WTC11 (cell line): ENCODE results near the gene CHMP1B. TPM values are rescaled to one million over a fixed set of nuclear protein-coding genes. Genes with fewer than 3 reads are reported as not detected.
A peak's percentile ranks its signal among the peaks of the same experiment; 100 is the strongest.

Source experiments
- ATAC-seq: fragments of 200-7000 bp; cut with Tn5 transposase; 2 replicates; pipeline ENCODE4 v1.10.0; 2021; ENCODE audit warnings: mild to moderate bottlenecking, moderate library complexity
- CTCF ChIA-PET: fragments of 300-600 bp; sonication (Branson Sonifier 250); formaldehyde crosslinking; loops from one replicate; lab custom pipeline; 2021; ENCODE audit warnings: antibody characterized with exemption; lab: Charles Lee
- POLR2A ChIA-PET: fragments of 350-600 bp; sonication (Branson Sonifier 250); formaldehyde crosslinking; loops from one replicate; lab custom pipeline; 2021; ENCODE audit warnings: antibody characterized with exemption; lab: Charles Lee
- DNase-seq: peaks from one replicate; pipeline ENCODE4 v3.0.0; 2021; ENCODE audit warnings: low spot score
- H3K27ac Mint-ChIP-seq: 2 replicates; pipeline ENCODE4 v1.8.0; 2021; ENCODE audit warnings: mixed read lengths
- H3K27me3 Mint-ChIP-seq: 2 replicates; pipeline ENCODE4 v1.8.0; 2021; ENCODE audit warnings: low read depth, mild to moderate bottlenecking, moderate library complexity, mixed read lengths
- H3K36me3 Mint-ChIP-seq: 2 replicates; pipeline ENCODE4 v1.8.0; 2021; ENCODE audit warnings: mixed read lengths
- H3K4me1 Mint-ChIP-seq: 2 replicates; pipeline ENCODE4 v1.8.0; 2022; ENCODE audit warnings: mixed read lengths
- H3K4me3 Mint-ChIP-seq: 2 replicates; pipeline ENCODE4 v1.8.0; 2021; ENCODE audit warnings: mild to moderate bottlenecking, moderate library complexity, mixed read lengths
- H3K9me3 Mint-ChIP-seq: 2 replicates; pipeline ENCODE4 v1.8.0; 2021; ENCODE audit warnings: mixed read lengths
- CDX4 ChIP-seq: fragments of 250-450 bp; sonication (Bioruptor Pico); IDR thresholded peaks from 2 replicates; pipeline ENCODE4 v1.9.0; 2021; ENCODE audit warnings: moderate library complexity, mild to moderate bottlenecking, inconsistent platforms, borderline replicate concordance
- CREB1 ChIP-seq: sonication (generic); formaldehyde crosslinking; IDR thresholded peaks from 2 replicates; pipeline ENCODE4 v1.8.0; 2023; ENCODE audit warnings: mild to moderate bottlenecking, missing genetic modification reagents
- E2F4 ChIP-seq: sonication (generic); formaldehyde crosslinking; IDR thresholded peaks from 2 replicates; pipeline ENCODE4 v1.8.1; 2022; ENCODE audit warnings: low read depth, mild to moderate bottlenecking, moderate library complexity, missing genetic modification reagents, borderline replicate concordance
- EMX1 ChIP-seq: fragments of 250-450 bp; sonication (Bioruptor Pico); IDR thresholded peaks from 2 replicates; pipeline ENCODE4 v1.8.0; 2021; ENCODE audit warnings: mild to moderate bottlenecking
- FOXJ3 ChIP-seq: sonication (generic); formaldehyde crosslinking; IDR thresholded peaks from 2 replicates; pipeline ENCODE4 v1.9.0; 2021; ENCODE audit warnings: missing genetic modification reagents, mild to moderate bottlenecking, borderline replicate concordance
- IRF2 ChIP-seq: sonication (generic); formaldehyde crosslinking; IDR thresholded peaks from 2 replicates; pipeline ENCODE4 v1.8.0; 2022; ENCODE audit warnings: low read depth, missing genetic modification reagents, borderline replicate concordance
- JAZF1 ChIP-seq: fragments of 250-450 bp; sonication (Bioruptor Pico); IDR thresholded peaks from 2 replicates; pipeline ENCODE4 v1.9.0; 2021; ENCODE audit warnings: moderate library complexity, mild to moderate bottlenecking, inconsistent platforms
- NFE2L1 ChIP-seq: sonication (generic); formaldehyde crosslinking; IDR thresholded peaks from 2 replicates; pipeline ENCODE4 v1.8.1; 2023; ENCODE audit warnings: missing genetic modification reagents
- NR2C2 ChIP-seq: sonication (generic); formaldehyde crosslinking; IDR thresholded peaks from 2 replicates; pipeline ENCODE4 v1.8.0; 2022; ENCODE audit warnings: mild to moderate bottlenecking, missing genetic modification reagents
- NR3C1 ChIP-seq: sonication (generic); formaldehyde crosslinking; conservative IDR thresholded peaks from 2 replicates; pipeline ENCODE4 v1.8.1; 2023; ENCODE audit warnings: low read depth, mild to moderate bottlenecking, missing genetic modification reagents
- SOX15 ChIP-seq: fragments of 250-450 bp; sonication (Bioruptor Pico); IDR thresholded peaks from 2 replicates; pipeline ENCODE4 v1.9.0; 2021; ENCODE audit warnings: mild to moderate bottlenecking
- STAT6 ChIP-seq: sonication (generic); formaldehyde crosslinking; conservative IDR thresholded peaks from 2 replicates; pipeline ENCODE4 v1.8.1; 2023; ENCODE audit warnings: mild to moderate bottlenecking, low read depth, missing genetic modification reagents, moderate library complexity
- USF1 ChIP-seq: sonication (generic); formaldehyde crosslinking; IDR thresholded peaks from 2 replicates; pipeline ENCODE4 v1.8.0; 2022; ENCODE audit warnings: mild to moderate bottlenecking, missing genetic modification reagents
- USF2 ChIP-seq: sonication (generic); formaldehyde crosslinking; IDR thresholded peaks from 2 replicates; pipeline ENCODE4 v1.8.1; 2023; ENCODE audit warnings: mild to moderate bottlenecking, missing genetic modification reagents, moderate library complexity
- ZNF121 ChIP-seq: sonication (generic); formaldehyde crosslinking; IDR thresholded peaks from 2 replicates; pipeline ENCODE4 v1.8.0; 2023; ENCODE audit warnings: missing genetic modification reagents
- ZNF532 ChIP-seq: fragments of 250-450 bp; sonication (Bioruptor Pico); IDR thresholded peaks from 2 replicates; pipeline ENCODE4 v1.9.0; 2021; ENCODE audit warnings: mild to moderate bottlenecking, borderline replicate concordance
- total RNA-seq: library from RNA; stranded (reverse); gene quantifications from 3 replicates; pipeline ENCODE4 v1.2.3, GENCODE V29; 2021

Gene CHMP1B
- total RNA-seq, 1 experiment from 2014 or later: 37.2 TPM

GRCh38 chr18:11885278-11885947 is 34.2 kb downstream of the CHMP1B start:
- ChIA-PET POLR2A (no interaction called here), CTCF (interaction anchor here (0.6 to 1.7 kb wide), 4 partner anchors 10 to 154 kb away, joined by 3 to 5 read pairs (median 4); no protein-coding TSS in a partner anchor)
- Mint-ChIP-seq H3K27ac (no peak overlapping the region), H3K9me3 (no peaks in the 10 kb centered on the region), H3K4me3 (no peak overlapping the region), H3K36me3 (peaks cover 46% of the 10 kb centered on the region), H3K27me3 (no peaks in the 10 kb centered on the region), H3K4me1 (peaks cover 7% of the 10 kb centered on the region)
- DNase-seq (no peak), ATAC-seq (no peak)
- TF ChIP-seq E2F4 (CRISPR knock-in tag) (no peak), ZNF121 (no peak), USF2 (CRISPR knock-in tag) (no peak), ZNF532 (no peak), EMX1 (CRISPR knock-in tag) (no peak), NR3C1 (CRISPR knock-in tag) (no peak), CREB1 (CRISPR knock-in tag) (no peak), IRF2 (CRISPR knock-in tag) (no peak), STAT6 (no peak), JAZF1 (no peak)

- TF ChIP-seq ZNF532 (no peak), FOXJ3 (no peak), USF1 (no peak), NR2C2 (no peak), USF2 (CRISPR knock-in tag) (peak; percentile 25; the same call in 1 of the 2 replicates), NFE2L1 (CRISPR knock-in tag) (no peak), CDX4 (no peak), SOX15 (CRISPR knock-in tag) (no peak)
- CTCF ChIA-PET: interaction anchor here (0.6 to 1.7 kb wide), 7 partner anchors 51 to 231 kb away, joined by 3 to 5 read pairs (median 4); no protein-coding TSS in a partner anchor
- no peak for DNase-seq
- Mint-ChIP-seq H3K27me3 (no peaks in the 10 kb centered on the region), H3K36me3 (peaks cover 42% of the 10 kb centered on the region), H3K4me1 (peaks cover 7% of the 10 kb centered on the region), H3K27ac (no peak overlapping the region), H3K4me3 (no peak overlapping the region), H3K9me3 (no peaks in the 10 kb centered on the region)
- no peak; the same call in 1 of the 2 replicates for ATAC-seq
- POLR2A ChIA-PET: interaction anchor here (0.7 kb wide), 2 partner anchors 95 to 153 kb away, joined by 3 read pairs; partner anchors contain the start of gene IMPA2
Observed at GRCh38 chr18:11886577-11887110, 35.4 kb downstream of the CHMP1B start.
